Breast epithelium (tissue), 4 donors: ENCODE data around the gene MCM6. TPM values are rescaled to one million over a fixed set of nuclear protein-coding genes. Genes with fewer than 3 reads are reported as not detected.

Source experiments
- DNase-seq, 2 donors: peaks; one replicate each; pipeline ENCODE4 v3.0.0-alpha.2; 2019; ENCODE audit warnings: low spot score in 2 of 2
- H3K27ac ChIP-seq, 2 donors: fragments of 200-600 bp; sonication (generic) in 1 of 2; one replicate each; pipeline ENCODE4 v1.5.1; 2016 to 2019; ENCODE audit warnings: mild to moderate bottlenecking in 1 of 2
- H3K27me3 ChIP-seq, 2 donors: fragments of 200-600 bp; sonication (generic) in 1 of 2; one replicate each; pipeline versions ENCODE4 v1.5.1 to v1.6.0; 2017 to 2019; ENCODE audit warnings: control low read depth in 1 of 2, mild to moderate bottlenecking in 1 of 2
- H3K36me3 ChIP-seq: fragments of 200-600 bp; one replicate; pipeline ENCODE4 v1.5.1; 2019
- H3K4me1 ChIP-seq, 2 donors: fragments of 200-600 bp; sonication (generic); one replicate each; pipeline ENCODE4 v1.5.1; 2016 to 2019; ENCODE audit warnings: control low read depth in 1 of 2
- H3K4me3 ChIP-seq, 3 donors: fragments of 200-600 bp; sonication (generic); 1 replicate in 2 of 3; 2 replicates in 1 of 3; pipeline ENCODE4 v1.5.1; 2016 to 2019; ENCODE audit warnings: mild to moderate bottlenecking in 3 of 3, moderate library complexity in 2 of 3
- H3K9me3 ChIP-seq, 2 donors: fragments of 200-600 bp; sonication (generic) in 1 of 2; one replicate each; pipeline ENCODE4 v1.5.1; 2016 to 2019; ENCODE audit warnings: control low read depth in 1 of 2
- CTCF ChIP-seq, 3 donors: fragments of 450-650 bp; IDR thresholded peaks; one replicate each; pipeline ENCODE4 v1.5.1; 2016 to 2017; ENCODE audit warnings: antibody characterized with exemption in 3 of 3, mild to moderate bottlenecking in 3 of 3, moderate library complexity in 3 of 3
- POLR2A ChIP-seq: fragments of 450-650 bp; IDR thresholded peaks from one replicate; pipeline ENCODE4 v1.6.1; 2016; ENCODE audit warnings: antibody characterized with exemption, mild to moderate bottlenecking, moderate library complexity
- POLR2AphosphoS5 ChIP-seq, 3 donors: sonication (generic); formaldehyde crosslinking; IDR thresholded peaks; one replicate each; pipeline ENCODE4 v1.6.1; 2017; ENCODE audit warnings: antibody characterized with exemption in 3 of 3
- intact Hi-C: fragments of 100-400 bp; cut with DNase I; formaldehyde crosslinking; loops from one replicate; pipeline ENCODE4 v1.15.1; 2023; ENCODE audit warnings: low total_unique reads
- total RNA-seq, 3 donors: library from RNA; depleted of rRNA; stranded (reverse); fragments of >200 nt; gene quantifications; one replicate each; pipeline ENCODE4 v1.1.0, GENCODE V29; 2016

MCM6 gene
- total RNA-seq, 3 donors from 2014 or later = 10.9 to 11.8 (median 11.3) TPM

DNA sequence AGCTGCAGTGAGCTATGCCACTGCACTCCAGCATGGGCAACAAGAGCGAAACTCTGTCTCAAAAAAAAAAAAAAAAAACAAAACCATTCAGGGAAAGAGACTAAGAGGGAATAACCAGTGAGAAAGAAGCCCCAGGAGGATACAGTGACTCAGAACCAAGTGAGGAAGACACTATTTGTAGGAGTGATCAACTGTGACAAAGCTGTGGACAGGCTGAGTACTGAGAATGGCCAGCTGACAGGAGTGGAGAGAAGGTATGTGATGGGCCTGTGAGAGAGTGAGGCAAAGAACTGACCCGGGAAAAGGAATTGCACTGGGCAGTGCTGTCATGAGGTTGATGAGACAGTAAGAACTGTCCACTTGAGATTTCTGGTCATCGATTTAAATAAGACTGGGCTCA lies 32.6 kb downstream of the MCM6 start:
- H3K27ac ChIP-seq = no peak overlapping the region
- H3K4me1 ChIP-seq = no peaks in the 10 kb centered on the region
- no peaks in the 10 kb centered on the region for H3K9me3 ChIP-seq
- H3K27me3 ChIP-seq = no peaks in the 10 kb centered on the region
- intact Hi-C loops = no loop called here
- H3K4me3 ChIP-seq = no peak overlapping the region
- no peak for DNase-seq
- TF ChIP-seq POLR2A (no peak), POLR2AphosphoS5 (IDR thresholded peaks at IDR 0.05) (no peak), CTCF (IDR thresholded peaks at IDR 0.05) (no peak)
- peaks cover 6% of the 10 kb centered on the region for H3K36me3 ChIP-seq

GRCh38 chr2:135840601-135841000 lies 35.6 kb downstream of the MCM6 start:
- TF ChIP-seq POLR2AphosphoS5 (IDR thresholded peaks at IDR 0.05) (no peak), POLR2A (no peak), CTCF (IDR thresholded peaks at IDR 0.05) (no peak)
- H3K4me3 ChIP-seq = no peak overlapping the region
- no peaks in the 10 kb centered on the region for H3K9me3 ChIP-seq
- H3K36me3 ChIP-seq = no peaks in the 10 kb centered on the region
- H3K4me1 ChIP-seq = no peaks in the 10 kb centered on the region
- intact Hi-C loops = no loop called here
- H3K27me3 ChIP-seq = no peaks in the 10 kb centered on the region
- DNase-seq = no peak
- H3K27ac ChIP-seq = peak overlapping the region; percentile 16 to 81

GRCh38 chr2:135839713-135840112 lies 36.5 kb downstream of the MCM6 start:
- Histone ChIP-seq H3K4me3 (no peak overlapping the region), H3K27me3 (no peaks in the 10 kb centered on the region), H3K9me3 (no peaks in the 10 kb centered on the region), H3K27ac (peak overlapping the region; percentile 7 to 15), H3K4me1 (no peaks in the 10 kb centered on the region), H3K36me3 (no peaks in the 10 kb centered on the region)
- no peak for DNase-seq
- TF ChIP-seq POLR2AphosphoS5 (IDR thresholded peaks at IDR 0.05) = no peak
- TF ChIP-seq CTCF (IDR thresholded peaks at IDR 0.05) = no peak
- TF ChIP-seq POLR2A = no peak
- intact Hi-C loops = no loop called here

DNA sequence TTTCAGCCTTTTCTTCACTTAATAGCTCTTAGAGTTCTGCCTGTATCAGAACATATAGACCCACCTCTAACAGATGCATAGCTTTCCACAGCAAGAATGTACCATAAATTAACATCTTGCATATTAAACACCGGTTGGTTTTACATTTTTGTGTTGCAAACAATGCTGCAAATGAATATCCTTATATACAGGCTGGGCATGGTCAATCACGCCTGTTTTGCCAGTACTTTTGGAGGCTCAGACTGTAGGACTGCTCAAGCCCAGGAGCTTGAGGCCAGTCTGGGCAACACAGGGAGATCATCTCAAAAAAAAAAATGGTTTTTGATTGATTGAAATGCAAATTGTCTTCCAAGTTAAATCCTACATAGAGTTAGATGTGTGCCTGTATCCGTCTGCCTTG lies 37.7 kb downstream of the MCM6 start:
- Histone ChIP-seq H3K27ac (no peak overlapping the region), H3K4me3 (no peak overlapping the region), H3K36me3 (no peaks in the 10 kb centered on the region), H3K27me3 (no peaks in the 10 kb centered on the region), H3K4me1 (no peaks in the 10 kb centered on the region), H3K9me3 (no peaks in the 10 kb centered on the region)
- no peak for DNase-seq
- TF ChIP-seq POLR2A = no peak
- TF ChIP-seq POLR2AphosphoS5 (IDR thresholded peaks at IDR 0.05) = no peak
- no peak for TF ChIP-seq CTCF (IDR thresholded peaks at IDR 0.05)
- intact Hi-C loops = no loop called here

DNA sequence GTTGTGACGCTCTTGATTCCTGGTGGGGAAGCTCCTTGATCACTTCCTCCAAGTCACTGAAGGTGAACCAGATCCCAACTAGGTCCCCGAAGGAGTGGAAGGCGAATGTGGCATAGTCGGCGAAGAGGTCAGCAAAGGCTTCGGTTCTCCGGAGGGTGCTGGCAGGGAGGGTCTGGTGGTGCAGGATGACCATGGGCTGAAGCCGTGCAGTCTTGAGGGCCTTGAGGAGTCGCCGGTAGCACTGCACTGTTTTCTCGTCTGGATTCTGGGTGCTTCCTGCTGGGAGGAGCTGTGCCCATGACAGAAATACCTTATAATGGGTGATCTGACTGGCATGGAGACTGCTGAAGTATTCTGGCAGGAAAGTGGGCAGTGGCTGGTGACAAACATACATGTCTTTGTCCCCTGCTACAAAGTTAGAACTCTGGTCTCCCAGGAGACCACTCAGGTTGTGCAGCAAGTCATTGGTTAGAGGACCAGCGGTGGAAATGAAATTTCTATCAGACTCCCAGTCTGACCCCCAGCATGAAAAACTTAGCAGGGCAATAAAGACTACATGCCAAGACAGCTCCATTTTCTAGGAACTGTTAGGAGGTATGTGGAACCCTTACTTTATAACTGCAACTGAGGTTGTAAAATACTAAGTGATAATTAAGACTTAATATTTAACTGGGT lies 39.5 kb downstream of the MCM6 start, which contains the start of gene LCT:
Gene LCT, minus strand, starts transcription at position 589 of the 675 bp plus-strand sequence. Its CDS starts 15 bp downstream, at position 574.
- no peaks in the 10 kb centered on the region for H3K4me1 ChIP-seq
- no peaks in the 10 kb centered on the region for H3K36me3 ChIP-seq
- intact Hi-C loops = no loop called here
- H3K27ac ChIP-seq = no peak within 1 kb of the TSS
- TF ChIP-seq CTCF (IDR thresholded peaks at IDR 0.05) (no peak), POLR2AphosphoS5 (IDR thresholded peaks at IDR 0.05) (no peak), POLR2A (no peak)
- DNase-seq = no peak
- no peak within 1 kb of the TSS for H3K4me3 ChIP-seq
- H3K9me3 ChIP-seq = no peaks in the 10 kb centered on the region
- H3K27me3 ChIP-seq = no peaks in the 10 kb centered on the region
